ENCODE data around the gene ZNF80. TPM values are rescaled to one million over a fixed set of nuclear protein-coding genes. Genes with fewer than 3 reads are reported as not detected.

ZNF80 gene
- total and polyA plus RNA-seq, 2 of the 8 experiments (the other 6 are each of a cell fraction or from before 2014, with no cell fraction given): not detected

DNA sequence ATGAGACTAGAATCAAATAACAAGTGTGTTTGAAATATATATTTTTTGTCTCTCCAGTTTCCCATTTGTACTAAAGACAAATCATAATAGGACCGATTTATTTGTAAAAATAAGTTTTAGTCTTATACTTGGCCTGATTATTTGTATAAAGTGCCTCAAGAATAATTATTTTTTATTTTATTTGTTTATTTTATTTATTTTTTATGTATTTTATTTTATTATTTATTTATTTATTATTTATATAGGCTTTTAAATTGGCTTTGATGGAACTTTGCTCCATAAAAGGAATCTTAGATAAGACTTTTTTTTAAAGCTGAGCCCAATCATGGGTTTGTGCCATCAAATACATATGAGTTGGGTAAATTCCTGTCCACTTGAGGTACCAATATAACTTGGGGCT, 22.2 kb upstream of the ZNF80 start:
- TF ChIP-seq TCF12 (IDR thresholded peaks at IDR 0.05; ENCODE audit: low read depth, low read length): no peak
- no peak for TF ChIP-seq CREB1 (IDR thresholded peaks at IDR 0.05)
- TF ChIP-seq SP4 (IDR thresholded peaks at IDR 0.05; ENCODE audit: low read length): no peak
- no peak for TF ChIP-seq SP1 (IDR thresholded peaks at IDR 0.05; ENCODE audit: low read depth, low read length)
- POLR2A ChIA-PET (ENCODE audit: partially characterized antibody): no interaction called here
- Histone ChIP-seq H3K23me2 (ENCODE audit: low read depth, low read length) (no peaks in the 10 kb centered on the region), H4K20me1 (replicated peaks in 1 of 2; ENCODE audit: control insufficient read depth in 1 of 2, insufficient read depth in 2 of 2, low read length in 2 of 2) (no peaks in the 10 kb centered on the region), H2BK5ac (ENCODE audit: low read depth, low read length) (no peak overlapping the region), H2BK20ac (ENCODE audit: low read length) (no peak overlapping the region), H4K8ac (ENCODE audit: extremely low read depth, insufficient read depth, low read length) (no peak overlapping the region), H3K27ac (ENCODE audit: low read depth, low read length) (no peak overlapping the region), H3K9me3 (ENCODE audit: insufficient read depth in 2 of 2, low read depth in 1 of 2, low read length in 1 of 2) (peaks cover 3 to 11% of the 10 kb centered on the region in 2 experiments; a peak in 2 of 4 replicates), H3K4ac (replicated peaks; ENCODE audit: insufficient read length, low read depth, low read length) (no peak overlapping the region), H3K14ac (ENCODE audit: insufficient read length) (no peak overlapping the region), H2BK15ac (ENCODE audit: low read length) (no peak overlapping the region), H3K4me1 (replicated peaks in 1 of 4; ENCODE audit: control insufficient read depth in 3 of 4, insufficient read depth in 4 of 4, low read length in 3 of 4) (no peaks in the 10 kb centered on the region), H2BK120ac (replicated peaks; ENCODE audit: low read depth, low read length) (no peak overlapping the region), H4K91ac (replicated peaks; ENCODE audit: insufficient read length, low read length) (no peak overlapping the region), H3K23ac (ENCODE audit: insufficient read length) (no peak overlapping the region), H2AK5ac (ENCODE audit: low read depth, low read length) (no peak overlapping the region), H3K27me3 (replicated peaks in 1 of 4; ENCODE audit: control insufficient read depth in 3 of 4, extremely low read depth in 1 of 4, insufficient read depth in 3 of 4, low read length in 3 of 4) (no peaks in the 10 kb centered on the region), H3K18ac (ENCODE audit: extremely low read depth, low read length) (no peak overlapping the region), H3K36me3 (ENCODE audit: control insufficient read depth in 2 of 4, insufficient read depth in 4 of 4, low read length in 3 of 4) (no peaks in the 10 kb centered on the region), H3K79me1 (ENCODE audit: low read depth, low read length) (no peaks in the 10 kb centered on the region), H3K4me3 (ENCODE audit: extremely low read depth in 1 of 4, insufficient read depth in 2 of 4, low read depth in 3 of 4, low read length in 4 of 4) (no peak overlapping the region), H3K56ac (replicated peaks; ENCODE audit: insufficient read length, low read depth, low read length) (no peak overlapping the region), H2AFZ (ENCODE audit: low read length) (no peak overlapping the region), H2BK12ac (ENCODE audit: low read depth, low read length) (no peak overlapping the region), H4K5ac (ENCODE audit: insufficient read length, low read depth, low read length) (no peak overlapping the region), H3K9ac (replicated peaks in 1 of 4; ENCODE audit: extremely low read depth in 1 of 4, low read depth in 3 of 4, low read length in 3 of 4) (no peak overlapping the region), H3K4me2 (ENCODE audit: insufficient read depth in 1 of 2, low read depth in 2 of 2, low read length in 2 of 2) (no peak overlapping the region), H3K79me2 (ENCODE audit: control insufficient read depth in 1 of 2, insufficient read depth in 2 of 2, low read length in 2 of 2) (no peaks in the 10 kb centered on the region)
- DNase-seq (ENCODE audit: low read depth in 1 of 2, low spot score in 2 of 2) (no peak), FAIRE-seq (no peak)
- CTCF ChIA-PET (ENCODE audit: partially characterized antibody): interaction anchor here (1.6 kb wide), 1 partner anchor 31 kb away, joined by 3 read pairs; no protein-coding TSS in a partner anchor
- WGBS, 2 experiments (ENCODE audit: extremely low coverage in 1 of 2, insufficient coverage in 1 of 2, insufficient read length in 1 of 2, insufficient replicate concordance in 2 of 2, low coverage in 1 of 2, low lambda C conversion rate in 2 of 2, missing lambda C conversion rate in 1 of 2): 81% methylated on average over 1 of the region's 1 CpG; no CpG with 5 or more reads in 1 of the 2 experiments
